ENCODE data around the gene ZBTB43.
A peak's percentile ranks its signal among the peaks of the same experiment; 100 is the strongest.
"Not testable (repeated sequence)": the region's sequence is repeated elsewhere in the genome, so short reads cannot be mapped to it uniquely, and the experiment has no call there.

Gene ZBTB43

GRCh38 chr9:126804696-126805553 lies at the start of gene ZBTB43:
ZBTB43 (plus strand) TSS chr9:126805040; CDS start chr9:126832510, 27,470 bp downstream.
- H3K27me3 Mint-ChIP-seq = no peaks in the 10 kb centered on the region
- peaks cover 43% of the 10 kb centered on the region for H3K4me1 Mint-ChIP-seq (ENCODE audit: low read depth)
- H3K9me3 Mint-ChIP-seq (ENCODE audit: low read depth) = no peaks in the 10 kb centered on the region
- H3K27ac Mint-ChIP-seq = peak within 1 kb of the TSS; percentile 100
- peaks cover 5% of the 10 kb centered on the region for H3K36me3 Mint-ChIP-seq
- H3K4me3 Mint-ChIP-seq = peak within 1 kb of the TSS; percentile 98

GRCh38 chr9:126755317-126755875 lies 49.4 kb upstream of the ZBTB43 start:
- Mint-ChIP-seq H3K4me3 (no peak overlapping the region), H3K4me1 (ENCODE audit: low read depth) (no peaks in the 10 kb centered on the region), H3K9me3 (ENCODE audit: low read depth) (no peaks in the 10 kb centered on the region), H3K27me3 (no peaks in the 10 kb centered on the region), H3K27ac (no peak overlapping the region), H3K36me3 (no peaks in the 10 kb centered on the region)

GRCh38 chr9:126756238-126756637 lies 48.6 kb upstream of the ZBTB43 start:
- Mint-ChIP-seq H3K36me3 (no peaks in the 10 kb centered on the region), H3K27me3 (no peaks in the 10 kb centered on the region), H3K27ac (no peak overlapping the region), H3K9me3 (ENCODE audit: low read depth) (no peaks in the 10 kb centered on the region), H3K4me1 (ENCODE audit: low read depth) (no peaks in the 10 kb centered on the region), H3K4me3 (no peak overlapping the region)

- no peaks in the 10 kb centered on the region for H3K9me3 Mint-ChIP-seq (ENCODE audit: low read depth)
- H3K36me3 Mint-ChIP-seq = no peaks in the 10 kb centered on the region
- no peaks in the 10 kb centered on the region for H3K4me1 Mint-ChIP-seq (ENCODE audit: low read depth)
- no peak overlapping the region for H3K4me3 Mint-ChIP-seq
- H3K27ac Mint-ChIP-seq = no peak overlapping the region
- peaks cover 1% of the 10 kb centered on the region for H3K27me3 Mint-ChIP-seq
These were observed 47.9 kb upstream of the ZBTB43 start for GRCh38 chr9:126756876-126757415.

GRCh38 chr9:126758916-126759585 lies 45.8 kb upstream of the ZBTB43 start:
- Mint-ChIP-seq H3K27ac (no peak overlapping the region), H3K9me3 (ENCODE audit: low read depth) (no peaks in the 10 kb centered on the region), H3K27me3 (peaks cover 1% of the 10 kb centered on the region), H3K4me3 (no peak overlapping the region), H3K36me3 (no peaks in the 10 kb centered on the region), H3K4me1 (ENCODE audit: low read depth) (no peaks in the 10 kb centered on the region)

- Mint-ChIP-seq H3K9me3 (ENCODE audit: low read depth) (no peaks in the 10 kb centered on the region), H3K27me3 (peaks cover 1% of the 10 kb centered on the region), H3K27ac (no peak overlapping the region), H3K36me3 (no peaks in the 10 kb centered on the region), H3K4me3 (no peak overlapping the region), H3K4me1 (ENCODE audit: low read depth) (no peaks in the 10 kb centered on the region)
These were observed 43.6 kb upstream of the ZBTB43 start for GRCh38 chr9:126761274-126761673.

GRCh38 chr9:126763130-126763764 lies 41.6 kb upstream of the ZBTB43 start:
- Mint-ChIP-seq H3K27ac (no peak overlapping the region), H3K27me3 (peaks cover 1% of the 10 kb centered on the region), H3K4me3 (no peak overlapping the region), H3K36me3 (no peaks in the 10 kb centered on the region), H3K4me1 (ENCODE audit: low read depth) (no peaks in the 10 kb centered on the region), H3K9me3 (ENCODE audit: low read depth) (no peaks in the 10 kb centered on the region)

GRCh38 chr9:126773004-126773607 lies 31.7 kb upstream of the ZBTB43 start:
- Mint-ChIP-seq H3K36me3 (no peaks in the 10 kb centered on the region), H3K27ac (no peak overlapping the region), H3K4me3 (no peak overlapping the region)

GRCh38 chr9:126775926-126776325 lies 28.9 kb upstream of the ZBTB43 start:
- no peak overlapping the region for H3K27ac Mint-ChIP-seq
- H3K36me3 Mint-ChIP-seq = no peaks in the 10 kb centered on the region
- H3K4me1 Mint-ChIP-seq (ENCODE audit: low read depth) = no peaks in the 10 kb centered on the region
- peaks cover 10% of the 10 kb centered on the region for H3K27me3 Mint-ChIP-seq
- H3K9me3 Mint-ChIP-seq (ENCODE audit: low read depth) = no peaks in the 10 kb centered on the region
- H3K4me3 Mint-ChIP-seq = no peak overlapping the region

More at GRCh38 chr9:126773004-126773607, 31.7 kb upstream of the ZBTB43 start:
- no peaks in the 10 kb centered on the region for H3K4me1 Mint-ChIP-seq (ENCODE audit: low read depth)
- no peaks in the 10 kb centered on the region for H3K9me3 Mint-ChIP-seq (ENCODE audit: low read depth)
- peaks cover 6% of the 10 kb centered on the region for H3K27me3 Mint-ChIP-seq

GRCh38 chr9:126777733-126778132 lies 27.1 kb upstream of the ZBTB43 start:
- Mint-ChIP-seq H3K27me3 (peaks cover 12% of the 10 kb centered on the region), H3K36me3 (no peaks in the 10 kb centered on the region)

GRCh38 chr9:126778141-126778540 lies 26.7 kb upstream of the ZBTB43 start:
- peaks cover 12% of the 10 kb centered on the region for H3K27me3 Mint-ChIP-seq
- no peaks in the 10 kb centered on the region for H3K36me3 Mint-ChIP-seq
- H3K27ac Mint-ChIP-seq = no peak overlapping the region
- H3K4me3 Mint-ChIP-seq = no peak overlapping the region
- H3K9me3 Mint-ChIP-seq (ENCODE audit: low read depth) = no peaks in the 10 kb centered on the region
- no peaks in the 10 kb centered on the region for H3K4me1 Mint-ChIP-seq (ENCODE audit: low read depth)

More at GRCh38 chr9:126777733-126778132, 27.1 kb upstream of the ZBTB43 start:
- H3K9me3 Mint-ChIP-seq (ENCODE audit: low read depth) = no peaks in the 10 kb centered on the region
- no peaks in the 10 kb centered on the region for H3K4me1 Mint-ChIP-seq (ENCODE audit: low read depth)
- no peak overlapping the region for H3K27ac Mint-ChIP-seq
- H3K4me3 Mint-ChIP-seq = no peak overlapping the region

GRCh38 chr9:126778696-126779095 lies 26.1 kb upstream of the ZBTB43 start:
- H3K27me3 Mint-ChIP-seq = peaks cover 11% of the 10 kb centered on the region
- not testable (repeated sequence) for H3K36me3 Mint-ChIP-seq; H3K4me3 Mint-ChIP-seq; H3K4me1 Mint-ChIP-seq (ENCODE audit: low read depth); H3K9me3 Mint-ChIP-seq (ENCODE audit: low read depth); H3K27ac Mint-ChIP-seq

GRCh38 chr9:126781186-126782052 lies 23.4 kb upstream of the ZBTB43 start:
- H3K9me3 Mint-ChIP-seq (ENCODE audit: low read depth) = no peaks in the 10 kb centered on the region
- H3K4me1 Mint-ChIP-seq (ENCODE audit: low read depth) = no peaks in the 10 kb centered on the region
- peaks cover 8% of the 10 kb centered on the region for H3K27me3 Mint-ChIP-seq
- no peak overlapping the region for H3K4me3 Mint-ChIP-seq
- H3K36me3 Mint-ChIP-seq = no peaks in the 10 kb centered on the region
- H3K27ac Mint-ChIP-seq = no peak overlapping the region

GRCh38 chr9:126782053-126782388 lies 22.8 kb upstream of the ZBTB43 start:
- no peak overlapping the region for H3K4me3 Mint-ChIP-seq
- peaks cover 14% of the 10 kb centered on the region for H3K27me3 Mint-ChIP-seq
- H3K36me3 Mint-ChIP-seq = no peaks in the 10 kb centered on the region
- H3K4me1 Mint-ChIP-seq (ENCODE audit: low read depth) = no peaks in the 10 kb centered on the region
- no peaks in the 10 kb centered on the region for H3K9me3 Mint-ChIP-seq (ENCODE audit: low read depth)
- no peak overlapping the region for H3K27ac Mint-ChIP-seq
